GM12865 (cell line): Measurements from ENCODE around the gene PLEKHG3.

Experiments used
- DNase-seq: peaks from one replicate; pipeline ENCODE4 v3.0.0; 2010; ENCODE audit warnings: low read depth
- H3K4me3 ChIP-seq: 2 replicates; pipeline ENCODE4 v1.5.1; 2011; ENCODE audit warnings: mild to moderate bottlenecking, low read depth, low read length, control low read depth
- TF ChIP-seq, protein P1 (sequence below): IDR thresholded peaks from 2 replicates; pipeline ENCODE4 v1.5.1; 2011; ENCODE audit warnings: low read length, control low read depth, low read depth, inconsistent platforms; ENCODE audit not compliant: insufficient read depth; ENCODE audit errors: missing control alignments

The PLEKHG3 gene

DNA sequence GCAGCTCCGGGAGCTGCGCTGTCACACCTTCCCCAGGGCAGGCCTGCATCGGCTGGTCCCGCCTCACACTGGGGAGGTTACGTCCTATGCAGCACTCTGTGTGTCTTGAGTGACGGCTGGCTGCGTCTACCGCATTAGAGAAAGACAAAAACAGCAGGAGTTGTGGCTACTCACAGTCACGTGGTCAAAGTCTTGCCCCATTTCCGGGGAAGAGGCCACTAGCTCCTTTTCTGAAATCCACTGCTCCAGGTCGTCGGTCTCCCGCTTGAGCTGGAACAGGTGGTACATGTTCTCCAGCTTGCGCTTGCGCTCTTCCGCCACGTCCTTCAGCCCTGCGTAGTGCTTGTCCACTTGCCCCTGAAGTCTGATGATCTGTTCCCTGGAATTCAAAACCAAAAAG lies 68.8 kb downstream of the PLEKHG3 start:
- TF ChIP-seq, protein P1, sequence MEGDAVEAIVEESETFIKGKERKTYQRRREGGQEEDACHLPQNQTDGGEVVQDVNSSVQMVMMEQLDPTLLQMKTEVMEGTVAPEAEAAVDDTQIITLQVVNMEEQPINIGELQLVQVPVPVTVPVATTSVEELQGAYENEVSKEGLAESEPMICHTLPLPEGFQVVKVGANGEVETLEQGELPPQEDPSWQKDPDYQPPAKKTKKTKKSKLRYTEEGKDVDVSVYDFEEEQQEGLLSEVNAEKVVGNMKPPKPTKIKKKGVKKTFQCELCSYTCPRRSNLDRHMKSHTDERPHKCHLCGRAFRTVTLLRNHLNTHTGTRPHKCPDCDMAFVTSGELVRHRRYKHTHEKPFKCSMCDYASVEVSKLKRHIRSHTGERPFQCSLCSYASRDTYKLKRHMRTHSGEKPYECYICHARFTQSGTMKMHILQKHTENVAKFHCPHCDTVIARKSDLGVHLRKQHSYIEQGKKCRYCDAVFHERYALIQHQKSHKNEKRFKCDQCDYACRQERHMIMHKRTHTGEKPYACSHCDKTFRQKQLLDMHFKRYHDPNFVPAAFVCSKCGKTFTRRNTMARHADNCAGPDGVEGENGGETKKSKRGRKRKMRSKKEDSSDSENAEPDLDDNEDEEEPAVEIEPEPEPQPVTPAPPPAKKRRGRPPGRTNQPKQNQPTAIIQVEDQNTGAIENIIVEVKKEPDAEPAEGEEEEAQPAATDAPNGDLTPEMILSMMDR, result no peak
- no peak for DNase-seq
- H3K4me3 ChIP-seq, result no peak overlapping the region

DNA sequence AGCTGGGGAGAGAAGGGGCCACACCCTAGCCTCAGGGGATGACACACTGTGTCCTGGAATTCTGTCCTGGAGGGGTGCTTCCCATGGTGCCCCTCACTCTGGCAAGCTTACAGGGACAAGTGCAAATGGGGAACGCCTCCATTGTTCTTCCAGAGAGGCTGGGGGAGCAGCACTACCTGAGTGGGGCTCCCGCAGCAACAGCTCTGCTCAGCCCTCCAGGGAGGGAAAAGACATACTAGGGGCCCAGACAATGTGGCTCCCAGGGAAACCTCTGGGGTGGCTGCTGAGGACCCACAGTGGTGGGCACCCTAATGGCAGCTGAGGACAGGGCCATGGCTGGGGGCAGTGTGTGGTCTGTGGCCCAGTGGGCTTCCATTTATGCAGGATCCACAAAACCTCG lies 69.4 kb downstream of the PLEKHG3 start:
- no peak for DNase-seq
- H3K4me3 ChIP-seq, result no peak overlapping the region
- TF ChIP-seq, protein P1, result no peak

DNA sequence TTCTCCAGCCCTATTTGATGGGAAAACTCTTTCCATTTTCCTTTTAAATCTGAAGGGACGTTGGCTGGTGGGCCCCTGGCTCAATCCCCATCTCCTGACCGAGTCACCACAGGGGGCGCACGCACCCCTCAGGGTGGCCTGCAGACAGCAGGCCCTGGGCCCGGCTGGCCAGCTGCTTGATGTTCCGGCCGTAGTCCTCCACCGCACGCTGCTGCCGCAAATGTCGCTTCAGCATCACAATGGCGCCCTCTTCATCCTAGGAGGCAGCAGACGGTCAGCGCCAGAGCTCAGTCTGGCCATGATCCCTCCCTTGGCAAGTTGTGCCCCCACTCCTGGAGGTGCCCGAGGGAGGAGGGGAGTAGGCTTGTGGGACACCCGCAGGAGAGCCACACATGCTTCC lies 70.0 kb downstream of the PLEKHG3 start:
- no peak overlapping the region for H3K4me3 ChIP-seq
- no peak for DNase-seq
- TF ChIP-seq, protein P1, result no peak

DNA sequence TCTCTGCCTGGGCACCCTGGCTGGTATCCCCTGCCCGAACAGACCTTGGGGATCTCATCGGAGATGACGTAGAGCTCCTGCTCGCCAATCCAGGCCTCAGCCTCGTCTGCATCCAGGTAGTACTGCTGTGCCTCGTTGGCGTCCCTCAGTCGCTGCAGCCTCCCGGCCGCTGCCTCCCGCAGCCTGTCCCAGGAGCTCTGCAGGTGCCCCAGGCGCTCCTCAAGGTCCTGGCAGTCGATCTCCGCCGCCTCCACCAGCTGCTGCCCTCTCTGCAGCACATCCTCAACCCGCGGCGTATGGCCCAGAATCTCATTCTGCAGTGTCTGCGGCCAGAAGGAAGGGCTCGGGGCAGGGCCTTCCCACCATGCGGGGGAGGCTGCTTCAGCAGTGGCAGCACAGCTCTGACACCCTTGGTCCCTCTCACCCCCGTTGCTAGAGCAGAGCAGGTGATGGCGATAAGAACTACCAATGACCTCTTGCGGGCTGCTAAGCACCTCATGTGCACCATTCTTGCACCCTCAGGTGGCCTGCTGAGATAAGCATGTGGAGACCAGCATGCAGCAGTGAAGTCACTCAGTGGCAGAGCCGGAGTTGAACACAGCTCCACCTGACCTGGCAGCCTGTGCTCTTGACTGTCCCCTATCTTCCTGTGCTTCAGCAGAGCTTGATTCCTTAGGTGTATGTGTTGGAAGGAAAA lies 71.0 kb downstream of the PLEKHG3 start:
- TF ChIP-seq, protein P1, result no peak

DNA sequence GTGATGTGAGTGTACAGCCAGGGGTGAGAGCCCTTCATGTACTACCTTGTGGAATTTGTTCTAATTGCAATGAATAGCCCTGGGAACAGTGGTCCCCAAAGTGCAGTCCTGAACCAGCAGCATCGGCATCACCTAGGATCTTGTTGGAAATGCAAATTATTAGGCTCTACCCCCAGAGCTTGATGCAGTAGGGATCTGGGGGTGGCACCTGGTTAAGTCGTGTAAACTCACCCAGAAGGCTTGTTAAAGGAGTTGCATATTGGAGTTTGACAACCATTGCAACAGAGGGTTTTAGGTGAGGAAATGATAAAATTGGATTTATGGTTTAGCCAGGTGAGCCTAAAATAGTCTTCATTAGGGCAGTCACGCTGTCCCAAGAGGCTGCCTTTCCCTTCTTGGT lies 73.2 kb downstream of the PLEKHG3 start:
- DNase-seq, result no peak
- TF ChIP-seq, protein P1, result no peak
- H3K4me3 ChIP-seq, result no peak overlapping the region

More for the DNA sequence above, 71.0 kb downstream of the PLEKHG3 start:
- DNase-seq, result no peak
- no peak overlapping the region for H3K4me3 ChIP-seq

DNA sequence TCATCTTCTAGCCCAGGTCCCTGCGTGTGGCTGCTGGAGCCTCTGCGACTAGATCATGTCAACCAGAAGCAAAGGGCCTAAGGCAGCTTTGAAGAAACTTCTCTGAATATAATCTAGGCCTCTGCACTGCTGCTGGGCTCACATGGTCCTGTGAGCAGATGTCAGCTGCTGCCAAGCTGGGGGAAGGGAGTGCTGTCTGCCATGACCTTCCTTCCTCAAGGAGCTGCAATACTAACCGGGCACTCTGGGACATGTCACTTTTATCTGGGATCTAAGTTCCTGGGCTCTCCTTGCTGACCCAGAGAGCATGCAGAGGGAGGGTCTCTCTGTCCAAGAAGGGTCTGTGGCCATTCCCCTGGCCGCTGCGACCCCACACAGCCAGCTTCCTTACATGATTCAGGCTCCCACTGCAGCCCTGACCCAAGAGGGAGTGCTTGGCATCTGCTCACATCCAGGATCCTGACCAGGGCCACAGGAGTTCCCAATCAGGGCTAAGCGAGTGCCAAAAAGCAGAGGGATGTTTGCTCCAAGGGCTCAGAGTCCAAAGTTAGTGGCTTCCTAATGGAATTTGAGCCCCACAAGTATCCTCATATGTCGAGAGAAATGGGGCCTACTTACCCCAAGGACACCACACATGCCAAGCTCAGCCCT lies 74.0 kb downstream of the PLEKHG3 start:
- TF ChIP-seq, protein P1, result no peak
- no peak overlapping the region for H3K4me3 ChIP-seq
- DNase-seq, result no peak
